Dedifferentiated amniotic fluid mesenchymal stem cell (primary cell): ENCODE data around the gene NCAPG.

Experiments
- DNase-seq: peaks from one replicate; pipeline ENCODE4 v3.0.0-alpha.2; 2016; ENCODE audit errors: extremely low spot score

NCAPG gene, protein sequence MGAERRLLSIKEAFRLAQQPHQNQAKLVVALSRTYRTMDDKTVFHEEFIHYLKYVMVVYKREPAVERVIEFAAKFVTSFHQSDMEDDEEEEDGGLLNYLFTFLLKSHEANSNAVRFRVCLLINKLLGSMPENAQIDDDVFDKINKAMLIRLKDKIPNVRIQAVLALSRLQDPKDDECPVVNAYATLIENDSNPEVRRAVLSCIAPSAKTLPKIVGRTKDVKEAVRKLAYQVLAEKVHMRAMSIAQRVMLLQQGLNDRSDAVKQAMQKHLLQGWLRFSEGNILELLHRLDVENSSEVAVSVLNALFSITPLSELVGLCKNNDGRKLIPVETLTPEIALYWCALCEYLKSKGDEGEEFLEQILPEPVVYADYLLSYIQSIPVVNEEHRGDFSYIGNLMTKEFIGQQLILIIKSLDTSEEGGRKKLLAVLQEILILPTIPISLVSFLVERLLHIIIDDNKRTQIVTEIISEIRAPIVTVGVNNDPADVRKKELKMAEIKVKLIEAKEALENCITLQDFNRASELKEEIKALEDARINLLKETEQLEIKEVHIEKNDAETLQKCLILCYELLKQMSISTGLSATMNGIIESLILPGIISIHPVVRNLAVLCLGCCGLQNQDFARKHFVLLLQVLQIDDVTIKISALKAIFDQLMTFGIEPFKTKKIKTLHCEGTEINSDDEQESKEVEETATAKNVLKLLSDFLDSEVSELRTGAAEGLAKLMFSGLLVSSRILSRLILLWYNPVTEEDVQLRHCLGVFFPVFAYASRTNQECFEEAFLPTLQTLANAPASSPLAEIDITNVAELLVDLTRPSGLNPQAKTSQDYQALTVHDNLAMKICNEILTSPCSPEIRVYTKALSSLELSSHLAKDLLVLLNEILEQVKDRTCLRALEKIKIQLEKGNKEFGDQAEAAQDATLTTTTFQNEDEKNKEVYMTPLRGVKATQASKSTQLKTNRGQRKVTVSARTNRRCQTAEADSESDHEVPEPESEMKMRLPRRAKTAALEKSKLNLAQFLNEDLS

GRCh38 chr4:17810260-17811077, at the start of gene NCAPG, which contains the start of gene DCAF16:
TSS of gene NCAPG (plus strand) at chr4:17810979. CDS start at chr4:17811078, 99 bp downstream.
TSS of gene DCAF16 (minus strand) at chr4:17810757. CDS start at chr4:17804141, 6,616 bp downstream.
- DNase-seq: peak; percentile 100

GRCh38 chr4:17761062-17761461, 49.7 kb upstream of the NCAPG start:
- no peak for DNase-seq

GRCh38 chr4:17762726-17763125, 48.1 kb upstream of the NCAPG start:
- DNase-seq: no peak

DNA sequence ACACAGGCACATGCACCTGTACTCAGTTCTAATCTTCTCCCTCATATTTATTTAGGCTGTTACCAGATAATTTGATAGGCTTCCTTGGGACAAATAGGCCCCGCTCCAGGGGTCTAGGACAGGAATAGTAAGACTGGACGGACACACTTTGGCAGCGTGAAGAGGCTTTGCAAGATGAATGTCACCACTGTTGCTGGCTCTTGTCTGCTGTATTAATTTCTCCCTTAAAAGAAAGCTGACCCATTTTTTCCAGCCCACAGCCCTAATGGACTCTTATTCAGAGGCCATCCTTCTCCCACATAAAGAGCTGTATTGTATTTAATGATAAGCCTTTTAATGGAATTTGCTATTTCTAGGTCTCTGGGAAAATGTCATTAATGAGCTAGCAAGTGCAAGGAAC, 47.4 kb upstream of the NCAPG start:
- DNase-seq: no peak

GRCh38 chr4:17763931-17764330, 46.8 kb upstream of the NCAPG start:
- no peak for DNase-seq

DNA sequence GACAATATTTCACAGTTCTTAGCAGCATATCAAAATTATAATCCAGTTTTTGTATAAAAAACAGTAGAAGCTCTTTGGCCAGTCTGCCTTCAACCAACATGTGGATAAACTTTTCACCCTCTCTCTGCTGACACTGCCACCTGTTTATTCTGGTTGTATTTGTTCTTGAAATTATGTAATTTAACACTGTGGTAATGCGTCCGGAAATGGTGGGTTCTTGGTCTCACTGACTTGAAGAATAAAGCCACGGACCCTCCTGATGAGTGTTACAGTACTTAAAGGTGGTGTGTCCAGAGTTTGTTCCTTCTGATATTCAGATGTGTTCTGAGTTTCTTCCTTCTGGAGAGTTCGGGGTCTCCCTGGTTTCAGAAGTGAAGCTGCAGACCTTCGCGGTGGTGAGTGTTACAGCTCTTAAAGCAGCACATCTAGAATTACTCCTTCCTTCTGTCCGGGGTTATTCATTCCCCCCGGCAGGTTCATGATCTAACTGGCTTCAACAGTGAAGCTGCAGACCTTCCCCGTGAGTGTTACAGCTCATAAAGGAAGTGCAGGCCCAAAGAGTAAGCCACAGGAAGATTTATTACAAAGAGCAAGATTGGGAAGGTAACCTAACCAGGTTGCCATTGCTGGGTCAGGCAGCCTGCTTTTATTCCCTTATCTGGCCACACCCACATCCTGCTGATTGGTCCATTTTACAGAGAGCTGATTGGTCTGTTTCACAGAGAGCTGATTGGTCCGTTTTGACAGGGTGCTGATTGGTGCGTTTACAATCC, 45.1 kb upstream of the NCAPG start:
- no peak for DNase-seq

DNA sequence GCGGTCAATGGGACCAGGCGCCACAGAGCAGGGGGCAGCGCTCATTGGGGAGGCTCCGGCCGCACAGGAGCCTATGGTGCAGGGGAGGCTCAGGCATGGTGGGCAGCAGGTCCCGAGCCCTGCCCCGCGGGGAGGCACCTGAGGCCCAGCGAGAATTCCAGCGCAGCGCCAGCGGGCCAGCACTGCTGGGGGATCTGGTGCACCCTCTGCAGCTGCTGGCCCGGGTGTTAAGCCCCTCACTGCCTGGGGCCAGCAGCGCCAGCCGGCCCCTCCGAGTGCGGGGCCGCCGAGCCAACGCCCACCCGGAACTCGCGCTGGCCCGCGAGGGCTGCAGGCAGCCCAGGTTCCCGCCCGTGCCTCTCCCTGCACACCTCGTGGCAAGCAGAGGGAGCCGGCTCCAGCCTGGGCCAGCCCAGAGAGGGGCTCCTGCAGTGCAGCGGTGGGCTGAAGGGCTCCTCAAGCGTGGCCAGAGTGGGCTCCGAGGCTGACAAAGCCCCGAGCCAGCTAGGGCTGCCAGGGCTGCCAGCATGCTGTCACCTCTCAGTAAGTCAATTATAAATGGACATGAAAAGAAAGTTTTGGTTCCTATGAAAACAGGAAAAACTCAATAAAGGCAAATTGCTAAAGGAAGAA, 43.8 kb upstream of the NCAPG start:
- DNase-seq: no peak

- no peak for DNase-seq
These were observed 41.2 kb upstream of the NCAPG start for GRCh38 chr4:17769406-17770174.

DNA sequence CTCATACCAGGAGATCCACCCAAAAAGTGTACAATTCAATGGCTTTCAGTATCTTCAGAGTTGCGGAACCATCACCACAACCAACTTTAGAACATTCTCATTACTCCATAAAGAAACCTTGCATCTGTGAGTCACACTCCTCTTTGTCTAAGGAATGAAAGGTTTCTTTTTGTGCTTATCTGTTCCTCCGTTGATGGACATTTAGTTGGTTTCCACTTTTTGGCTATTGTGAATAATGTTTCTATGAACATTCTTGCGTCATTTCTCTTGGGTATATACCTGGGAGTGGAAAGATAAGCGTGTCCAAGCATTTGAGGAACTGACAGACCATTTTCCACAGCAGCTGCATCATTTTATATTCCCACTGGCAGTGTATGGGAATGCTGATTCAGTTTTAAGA, 39.9 kb upstream of the NCAPG start:
- no peak for DNase-seq

GRCh38 chr4:17771284-17771908, 39.4 kb upstream of the NCAPG start:
- DNase-seq: no peak

DNA sequence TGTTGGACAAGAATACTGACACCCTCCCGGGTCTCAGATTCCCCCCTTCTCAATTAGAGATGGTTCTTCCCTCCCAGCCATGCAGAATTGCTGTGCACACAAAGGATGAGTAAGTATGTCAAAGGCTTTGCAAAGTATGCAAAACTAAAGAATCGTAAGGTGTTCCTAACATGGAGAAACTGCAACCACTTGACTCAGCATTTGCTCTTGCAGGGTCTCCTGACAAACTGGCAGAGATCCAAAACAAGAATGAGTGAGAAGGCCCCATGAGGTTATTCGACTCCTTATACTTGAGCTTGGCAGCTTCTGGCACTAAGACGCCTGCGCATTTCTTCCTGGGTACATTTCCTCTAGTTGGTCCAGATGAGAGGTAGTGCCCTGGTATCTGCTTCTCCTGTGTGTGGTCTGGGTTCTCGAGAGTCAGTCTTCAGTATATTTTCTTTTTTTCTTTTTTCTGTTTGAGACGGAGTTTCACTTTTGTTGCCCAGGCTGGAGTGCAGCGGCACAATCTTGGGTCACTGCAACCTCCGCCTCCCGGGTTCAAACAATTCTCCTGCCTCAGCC, 37.6 kb upstream of the NCAPG start:
- no peak for DNase-seq

DNA sequence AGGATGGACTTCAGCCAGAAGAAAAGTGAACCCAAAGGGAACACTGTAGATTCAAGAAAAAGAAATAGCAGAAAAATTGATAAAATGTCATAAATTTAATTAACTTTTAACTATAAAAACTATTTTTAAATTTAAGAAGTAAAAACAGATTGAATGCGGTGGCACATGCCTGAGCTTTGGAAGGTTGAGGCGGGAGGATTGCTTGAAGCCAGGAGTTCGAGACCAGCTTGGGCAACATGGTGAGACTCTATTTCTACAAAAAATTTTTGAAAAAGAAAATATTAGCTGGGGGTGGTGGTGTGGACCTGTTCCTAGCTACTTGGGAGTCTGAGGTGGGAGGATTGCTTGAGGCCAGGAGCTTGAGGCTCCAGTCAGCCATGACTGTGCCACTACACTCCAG, 32.3 kb upstream of the NCAPG start:
- DNase-seq: no peak

- no peak for DNase-seq
These were observed 30.1 kb upstream of the NCAPG start for GRCh38 chr4:17780501-17781299.

GRCh38 chr4:17781300-17782287, 29.2 kb upstream of the NCAPG start, which contains the start of gene FAM184B:
TSS of gene FAM184B (minus strand) at chr4:17781621. CDS start at chr4:17781299, 322 bp downstream.
- DNase-seq: no peak

- DNase-seq: no peak
These were observed 24.9 kb upstream of the NCAPG start for GRCh38 chr4:17785858-17786257.

DNA sequence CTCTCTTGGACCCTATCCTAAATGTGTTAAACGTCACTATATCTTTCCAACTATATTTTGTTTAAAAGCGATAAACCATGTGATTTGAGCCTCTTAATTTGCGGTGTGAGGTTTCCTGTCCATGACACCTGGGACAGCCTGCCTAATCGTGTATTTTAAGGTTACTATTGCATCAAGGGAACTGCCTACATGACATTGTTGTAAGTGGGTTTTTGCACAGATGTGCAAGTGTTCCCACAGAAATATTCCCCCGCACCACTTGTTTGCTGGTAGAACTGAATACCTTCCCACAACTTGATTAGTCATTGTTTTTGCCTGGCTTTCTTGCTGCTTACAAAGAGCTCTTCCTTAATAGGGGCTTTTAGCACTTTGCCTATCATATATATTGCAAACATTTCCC, 24.2 kb upstream of the NCAPG start:
- no peak for DNase-seq

DNA sequence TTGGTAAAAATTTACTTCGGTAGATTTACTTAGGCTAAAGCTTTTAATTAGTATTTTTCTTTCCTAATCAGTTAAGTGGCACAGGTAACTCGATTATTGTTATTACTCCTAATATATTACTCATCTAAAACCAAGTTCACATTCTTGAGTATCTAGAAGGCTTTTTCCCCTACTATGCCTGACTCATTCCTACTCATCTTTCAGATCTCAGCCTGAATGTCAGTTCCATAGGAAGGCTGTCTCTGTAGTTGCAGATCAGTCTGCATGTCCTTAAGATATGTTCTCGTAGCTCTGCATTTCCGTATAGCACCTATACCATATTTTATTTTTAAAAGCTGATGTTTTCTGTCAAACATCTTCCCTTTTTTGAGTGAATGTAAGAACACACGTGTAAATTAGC, 23.5 kb upstream of the NCAPG start:
- no peak for DNase-seq
